Activated T-helper 1 cell treated with anti-CD3 and anti-CD28 coated beads, Interleukin-12 subunit alpha, Interleukin-12 subunit beta, Interleukin-2, Interleukin-4 antibody, amounts not matched to agents 30 ng/mL and 10 ng/mL and 1 ng/mL, durations not matched to agents 14 hours and 24 hours and 36 hours (primary cell): ENCODE measurements around the gene SNED1. TPM values are rescaled to one million over a fixed set of nuclear protein-coding genes. Genes with fewer than 3 reads are reported as not detected.

Experiments
- DNase-seq: peaks from one replicate; pipeline ENCODE4 v3.0.0; 2021; ENCODE audit warnings: low spot score
- H3K27ac Mint-ChIP-seq: one replicate; pipeline ENCODE4 v1.8.0; 2021; ENCODE audit warnings: mild to moderate bottlenecking, mixed read lengths
- H3K27me3 Mint-ChIP-seq: one replicate; pipeline ENCODE4 v1.8.0; 2022; ENCODE audit warnings: mild to moderate bottlenecking, moderate library complexity, mixed read lengths; ENCODE audit not compliant: insufficient read depth
- H3K36me3 Mint-ChIP-seq: one replicate; pipeline ENCODE4 v1.8.0; 2021; ENCODE audit warnings: low read depth, mixed read lengths
- H3K4me1 Mint-ChIP-seq: one replicate; pipeline ENCODE4 v1.8.0; 2021; ENCODE audit warnings: low read depth, mixed read lengths
- H3K4me3 Mint-ChIP-seq: one replicate; pipeline ENCODE4 v1.8.0; 2021; ENCODE audit warnings: mild to moderate bottlenecking, moderate library complexity, mixed read lengths
- H3K9me3 Mint-ChIP-seq: one replicate; pipeline ENCODE4 v1.8.0; 2021; ENCODE audit warnings: mixed read lengths
- intact Hi-C: fragments of 100-400 bp; cut with micrococcal nuclease; formaldehyde crosslinking; loops from one replicate; pipeline ENCODE4 v1.15.1; 2024
- total RNA-seq: library from RNA; stranded (reverse); gene quantifications from 2 replicates; pipeline ENCODE4 v1.2.3, GENCODE V29; 2022

Gene SNED1
- total RNA-seq, 1 donor from 2014 or later: 2.5 TPM

- no peaks in the 10 kb centered on the region for H3K36me3 Mint-ChIP-seq
- H3K27me3 Mint-ChIP-seq: no peaks in the 10 kb centered on the region
- H3K4me3 Mint-ChIP-seq: no peak overlapping the region
- H3K27ac Mint-ChIP-seq: no peak overlapping the region
- intact Hi-C loops: no loop called here
- no peak for DNase-seq
- no peaks in the 10 kb centered on the region for H3K4me1 Mint-ChIP-seq
- no peaks in the 10 kb centered on the region for H3K9me3 Mint-ChIP-seq
Measured at GRCh38 chr2:241053576-241054251, 55.3 kb downstream of the SNED1 start.

- no peaks in the 10 kb centered on the region for H3K36me3 Mint-ChIP-seq
- intact Hi-C loops: loop anchor here (10.0 kb wide), 1 partner anchor 824 kb away; no protein-coding TSS in a partner anchor
- H3K4me1 Mint-ChIP-seq: no peaks in the 10 kb centered on the region
- no peak for DNase-seq
- H3K27ac Mint-ChIP-seq: no peak overlapping the region
- H3K4me3 Mint-ChIP-seq: no peak overlapping the region
- no peaks in the 10 kb centered on the region for H3K9me3 Mint-ChIP-seq
- H3K27me3 Mint-ChIP-seq: peaks cover 7% of the 10 kb centered on the region
Measured at GRCh38 chr2:241061275-241061674, 62.9 kb downstream of the SNED1 start.

- DNase-seq: no peak
- H3K4me3 Mint-ChIP-seq: no peak overlapping the region
- H3K27ac Mint-ChIP-seq: no peak overlapping the region
- H3K27me3 Mint-ChIP-seq: peaks cover 7% of the 10 kb centered on the region
- no peaks in the 10 kb centered on the region for H3K4me1 Mint-ChIP-seq
- no peaks in the 10 kb centered on the region for H3K36me3 Mint-ChIP-seq
- no peaks in the 10 kb centered on the region for H3K9me3 Mint-ChIP-seq
- intact Hi-C loops: loop anchor here (10.0 kb wide), 1 partner anchor 822 kb away; no protein-coding TSS in a partner anchor
Measured at GRCh38 chr2:241062389-241063092, 64.1 kb downstream of the SNED1 start.

- H3K27ac Mint-ChIP-seq: no peak overlapping the region
- no peak for DNase-seq
- no peaks in the 10 kb centered on the region for H3K36me3 Mint-ChIP-seq
- H3K27me3 Mint-ChIP-seq: peaks cover 7% of the 10 kb centered on the region
- H3K9me3 Mint-ChIP-seq: no peaks in the 10 kb centered on the region
- intact Hi-C loops: loop anchor here (10.0 kb wide), 1 partner anchor 822 kb away; no protein-coding TSS in a partner anchor
- H3K4me1 Mint-ChIP-seq: no peaks in the 10 kb centered on the region
- H3K4me3 Mint-ChIP-seq: no peak overlapping the region
Measured at GRCh38 chr2:241063093-241063551, 64.7 kb downstream of the SNED1 start.

- no peak overlapping the region for H3K4me3 Mint-ChIP-seq
- DNase-seq: no peak
- intact Hi-C loops: loop anchor here (10.0 kb wide), 1 partner anchor 821 kb away; no protein-coding TSS in a partner anchor
- H3K27ac Mint-ChIP-seq: no peak overlapping the region
- no peaks in the 10 kb centered on the region for H3K9me3 Mint-ChIP-seq
- no peaks in the 10 kb centered on the region for H3K4me1 Mint-ChIP-seq
- H3K27me3 Mint-ChIP-seq: peaks cover 7% of the 10 kb centered on the region
- H3K36me3 Mint-ChIP-seq: no peaks in the 10 kb centered on the region
Measured at GRCh38 chr2:241063587-241063986, 65.2 kb downstream of the SNED1 start.

- no peaks in the 10 kb centered on the region for H3K4me1 Mint-ChIP-seq
- H3K36me3 Mint-ChIP-seq: no peaks in the 10 kb centered on the region
- peaks cover 7% of the 10 kb centered on the region for H3K27me3 Mint-ChIP-seq
- H3K4me3 Mint-ChIP-seq: no peak overlapping the region
- no peaks in the 10 kb centered on the region for H3K9me3 Mint-ChIP-seq
- no peak overlapping the region for H3K27ac Mint-ChIP-seq
- intact Hi-C loops: loop anchor here (10.0 kb wide), 1 partner anchor 821 kb away; no protein-coding TSS in a partner anchor
- peak; percentile 22 for DNase-seq
Measured at GRCh38 chr2:241064008-241064801, 65.8 kb downstream of the SNED1 start.

GRCh38 chr2:241064802-241065354 is 66.5 kb downstream of the SNED1 start:
- intact Hi-C loops: loop anchor here (10.0 kb wide), 1 partner anchor 820 kb away; no protein-coding TSS in a partner anchor
- Mint-ChIP-seq H3K36me3 (no peaks in the 10 kb centered on the region), H3K4me3 (no peak overlapping the region), H3K4me1 (no peaks in the 10 kb centered on the region), H3K9me3 (no peaks in the 10 kb centered on the region), H3K27ac (no peak overlapping the region), H3K27me3 (peaks cover 5% of the 10 kb centered on the region)
- DNase-seq: no peak

DNA sequence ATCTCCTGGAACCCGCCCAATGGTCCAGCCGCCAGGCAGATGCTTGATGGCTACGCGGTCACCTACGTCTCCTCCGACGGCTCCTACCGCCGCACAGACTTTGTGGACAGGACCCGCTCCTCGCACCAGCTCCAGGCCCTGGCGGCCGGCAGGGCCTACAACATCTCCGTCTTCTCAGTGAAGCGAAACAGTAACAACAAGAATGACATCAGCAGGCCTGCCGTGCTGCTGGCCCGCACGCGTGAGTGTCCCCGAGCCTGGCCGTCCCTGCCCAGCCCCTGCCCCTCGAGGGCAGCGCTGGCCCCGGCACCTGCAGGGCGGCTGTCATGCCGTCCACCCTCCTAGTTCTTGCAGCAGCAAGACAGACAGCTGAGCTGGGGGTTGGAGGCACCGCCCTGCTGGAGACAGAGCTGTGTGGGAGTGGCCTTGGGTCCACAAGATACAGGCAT is 67.0 kb downstream of the SNED1 start:
- H3K27me3 Mint-ChIP-seq: peaks cover 5% of the 10 kb centered on the region
- no peak overlapping the region for H3K4me3 Mint-ChIP-seq
- no peaks in the 10 kb centered on the region for H3K9me3 Mint-ChIP-seq
- intact Hi-C loops: loop anchor here (10.0 kb wide), 1 partner anchor 819 kb away; no protein-coding TSS in a partner anchor
- DNase-seq: no peak
- no peak overlapping the region for H3K27ac Mint-ChIP-seq
- H3K4me1 Mint-ChIP-seq: no peaks in the 10 kb centered on the region
- H3K36me3 Mint-ChIP-seq: no peaks in the 10 kb centered on the region

- Mint-ChIP-seq H3K4me1 (no peaks in the 10 kb centered on the region), H3K9me3 (no peaks in the 10 kb centered on the region), H3K36me3 (no peaks in the 10 kb centered on the region), H3K4me3 (no peak overlapping the region), H3K27ac (no peak overlapping the region), H3K27me3 (peaks cover 3% of the 10 kb centered on the region)
- intact Hi-C loops: loop anchor here (10.0 kb wide), 1 partner anchor 818 kb away; no protein-coding TSS in a partner anchor
- no peak for DNase-seq
Measured at GRCh38 chr2:241066171-241066892, 67.9 kb downstream of the SNED1 start.

GRCh38 chr2:241066893-241067341 is 68.5 kb downstream of the SNED1 start:
- Mint-ChIP-seq H3K4me3 (no peak overlapping the region), H3K4me1 (no peaks in the 10 kb centered on the region), H3K36me3 (no peaks in the 10 kb centered on the region), H3K27me3 (peaks cover 3% of the 10 kb centered on the region), H3K27ac (no peak overlapping the region), H3K9me3 (no peaks in the 10 kb centered on the region)
- DNase-seq: no peak
- intact Hi-C loops: loop anchor here (10.0 kb wide), 1 partner anchor 818 kb away; no protein-coding TSS in a partner anchor

DNA sequence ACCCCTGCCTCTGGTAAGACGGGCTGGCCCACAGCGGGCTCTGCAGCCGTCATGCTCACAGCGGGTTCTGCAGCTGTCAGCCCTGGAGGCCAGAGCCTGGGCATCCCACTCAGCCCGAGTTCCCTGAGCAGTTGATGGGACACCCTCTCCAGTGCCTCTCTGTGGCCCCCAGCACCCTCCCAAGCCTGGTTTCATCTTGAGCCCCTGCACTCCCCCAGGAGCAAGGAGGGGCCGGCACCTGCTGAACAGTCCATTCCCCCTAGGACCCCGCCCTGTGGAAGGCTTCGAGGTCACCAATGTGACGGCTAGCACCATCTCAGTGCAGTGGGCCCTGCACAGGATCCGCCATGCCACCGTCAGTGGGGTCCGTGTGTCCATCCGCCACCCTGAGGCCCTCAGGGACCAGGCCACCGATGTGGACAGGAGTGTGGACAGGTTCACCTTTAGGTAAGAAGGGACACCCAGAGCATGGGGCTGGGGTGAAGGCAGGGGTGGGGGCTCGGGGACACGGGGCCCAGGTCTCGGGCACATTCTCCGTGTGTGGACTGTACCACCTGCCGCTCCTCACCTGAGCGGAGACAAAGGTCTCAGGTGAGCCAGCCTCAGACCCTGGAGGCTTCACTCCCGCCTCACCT is 69.2 kb downstream of the SNED1 start:
- intact Hi-C loops: loop anchor here (10.0 kb wide), 1 partner anchor 817 kb away; no protein-coding TSS in a partner anchor
- Mint-ChIP-seq H3K27me3 (peaks cover 3% of the 10 kb centered on the region), H3K36me3 (no peaks in the 10 kb centered on the region), H3K27ac (no peak overlapping the region), H3K4me3 (no peak overlapping the region), H3K9me3 (no peaks in the 10 kb centered on the region), H3K4me1 (no peaks in the 10 kb centered on the region)
- DNase-seq: no peak
